ENCODE measurements around the gene SCPEP1.

- TF ChIP-seq CTCF (IDR thresholded peaks at IDR 0.05) (no peak), POLR2A (IDR thresholded peaks at IDR 0.05) (no peak)
Observed at GRCh38 chr17:57032343-57032742, 54.4 kb downstream of the SCPEP1 start.
